ENCODE measurements around the gene ELAVL4.

- TF ChIP-seq CTCF (IDR thresholded peaks at IDR 0.05; ENCODE audit: insufficient read depth, low read depth, low read length) (no peak), EZH2 (IDR thresholded peaks at IDR 0.05; ENCODE audit: insufficient read depth, low read length) (no peak)
Measured at GRCh38 chr1:50129201-50129600, 20.5 kb downstream of the ELAVL4 start.
